Lung (tissue), 12 donors: ENCODE data around the gene AGPS. TPM values are rescaled to one million over a fixed set of nuclear protein-coding genes. Genes with fewer than 3 reads are reported as not detected.

ENCODE experiments used
- ATAC-seq: fragments of 200-7000 bp; cut with Tn5 transposase; one replicate; pipeline ENCODE4 v1.9.1; 2020; ENCODE audit warnings: moderate number of reproducible peaks; ENCODE audit not compliant: insufficient read depth, low FRiP score
- DNase-seq, 3 donors: peaks; one replicate each; pipeline ENCODE4 v3.0.0-alpha.2; 2013 to 2017
- H3K27ac ChIP-seq, 2 donors: one replicate each; pipeline ENCODE4 v1.5.1; 2013; ENCODE audit warnings: mild to moderate bottlenecking in 2 of 2, moderate library complexity in 2 of 2, control low read depth in 1 of 2, inconsistent platforms in 1 of 2, low read depth in 1 of 2, low read length in 1 of 2
- H3K27me3 ChIP-seq, 3 donors: one replicate each; pipeline ENCODE4 v1.5.1; 2013; ENCODE audit warnings: low read length in 2 of 3; ENCODE audit not compliant: control insufficient read depth in 3 of 3, insufficient read depth in 3 of 3
- H3K36me3 ChIP-seq, 4 donors: one replicate each; pipeline ENCODE4 v1.5.1; 2013; ENCODE audit warnings: low read length in 4 of 4, mild to moderate bottlenecking in 1 of 4, moderate library complexity in 1 of 4; ENCODE audit not compliant: control insufficient read depth in 4 of 4, insufficient read depth in 4 of 4
- H3K4me1 ChIP-seq, 5 donors: one replicate each; pipeline ENCODE4 v1.5.1; 2013; ENCODE audit warnings: low read length in 5 of 5, mild to moderate bottlenecking in 2 of 5, moderate library complexity in 1 of 5; ENCODE audit not compliant: control insufficient read depth in 5 of 5, insufficient read depth in 5 of 5
- H3K4me3 ChIP-seq: one replicate; pipeline ENCODE4 v1.5.1; 2013; ENCODE audit warnings: mild to moderate bottlenecking, control low read depth, moderate library complexity
- H3K9ac ChIP-seq, 2 donors: one replicate each; pipeline ENCODE4 v1.5.1; 2013; ENCODE audit warnings: low read length in 2 of 2, control low read depth in 1 of 2; ENCODE audit not compliant: insufficient read depth in 1 of 2
- H3K9me3 ChIP-seq, 4 donors: one replicate each; pipeline ENCODE4 v1.5.1; 2013; ENCODE audit warnings: low read length in 3 of 4, mild to moderate bottlenecking in 1 of 4, moderate library complexity in 1 of 4; ENCODE audit not compliant: control insufficient read depth in 4 of 4, insufficient read depth in 3 of 4
- WGBS, 2 donors: extraction: QIAGEN DNeasy Blood & Tissue Kit; methylation state at CpG; one replicate each; pipeline ENCODE4 v1.1.7; 2013; 5-methylcytosine and 5-hydroxymethylcytosine counted together
- polyA plus RNA-seq, 2 donors: library from polyadenylated mRNA; stranded (reverse); fragments of 200-250 nt; gene quantifications; one replicate each; pipeline ENCODE4 v1.2.1, GENCODE V29; 2013
- total RNA-seq, 2 donors: library from RNA; depleted of rRNA in 1 of 2; stranded (reverse); fragments of >200 nt in 1 of 2; gene quantifications; one replicate each; pipeline ENCODE4 v1.2.1, GENCODE V29; 2014 to 2021
- TF ChIP-seq, protein P1 (sequence below): IDR thresholded peaks from 2 replicates; pipeline ENCODE4 v1.5.1; 2012; ENCODE audit warnings: mild to moderate bottlenecking; ENCODE audit errors: control extremely low read depth, extremely low read depth
- donor health status: control.
- donor health status: control.
- donor health status: Bipolar disorder and iron deficiency.
- donor health status: healthy.
- donor health status: DM: yes; HTN: yes; CAD: no.

AGPS gene
- total and polyA plus RNA-seq, 4 donors = 5.2 to 43.9 (median 23.8) TPM

DNA sequence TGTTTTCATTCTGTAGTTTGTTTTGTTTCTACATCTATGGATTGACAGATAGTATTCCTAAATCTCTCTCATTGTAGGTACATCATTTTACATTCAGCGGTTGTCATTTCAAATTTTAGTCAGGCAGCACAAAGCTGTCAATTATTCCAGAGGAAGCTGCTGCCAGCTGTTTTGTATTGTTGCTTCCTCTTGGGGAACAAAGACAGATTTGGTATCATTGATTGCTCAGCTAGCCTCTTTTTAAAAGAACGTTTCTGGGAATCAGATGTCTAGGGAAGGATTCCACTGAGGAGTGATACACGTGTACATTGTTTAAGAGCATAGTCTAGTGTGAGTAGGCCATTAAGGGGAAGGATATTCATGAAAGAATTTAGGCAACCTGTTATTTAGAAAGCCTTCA, 145.8 kb downstream of the AGPS start:
- Histone ChIP-seq H3K36me3 (peaks cover 0 to 2% (median 0%) of the 10 kb centered on the region in 4 donors), H3K27ac (no peak overlapping the region), H3K4me3 (no peak overlapping the region), H3K9me3 (no peaks in the 10 kb centered on the region), H3K27me3 (no peaks in the 10 kb centered on the region), H3K4me1 (peaks cover 0 to 1% (median 0%) of the 10 kb centered on the region in 5 donors), H3K9ac (no peak overlapping the region)
- DNase-seq (no peak), ATAC-seq (no peak)
- TF ChIP-seq, protein P1, sequence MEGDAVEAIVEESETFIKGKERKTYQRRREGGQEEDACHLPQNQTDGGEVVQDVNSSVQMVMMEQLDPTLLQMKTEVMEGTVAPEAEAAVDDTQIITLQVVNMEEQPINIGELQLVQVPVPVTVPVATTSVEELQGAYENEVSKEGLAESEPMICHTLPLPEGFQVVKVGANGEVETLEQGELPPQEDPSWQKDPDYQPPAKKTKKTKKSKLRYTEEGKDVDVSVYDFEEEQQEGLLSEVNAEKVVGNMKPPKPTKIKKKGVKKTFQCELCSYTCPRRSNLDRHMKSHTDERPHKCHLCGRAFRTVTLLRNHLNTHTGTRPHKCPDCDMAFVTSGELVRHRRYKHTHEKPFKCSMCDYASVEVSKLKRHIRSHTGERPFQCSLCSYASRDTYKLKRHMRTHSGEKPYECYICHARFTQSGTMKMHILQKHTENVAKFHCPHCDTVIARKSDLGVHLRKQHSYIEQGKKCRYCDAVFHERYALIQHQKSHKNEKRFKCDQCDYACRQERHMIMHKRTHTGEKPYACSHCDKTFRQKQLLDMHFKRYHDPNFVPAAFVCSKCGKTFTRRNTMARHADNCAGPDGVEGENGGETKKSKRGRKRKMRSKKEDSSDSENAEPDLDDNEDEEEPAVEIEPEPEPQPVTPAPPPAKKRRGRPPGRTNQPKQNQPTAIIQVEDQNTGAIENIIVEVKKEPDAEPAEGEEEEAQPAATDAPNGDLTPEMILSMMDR = no peak
- 56 to 67% methylated on average over 3 of the region's 3 CpGs for WGBS, 2 donors

DNA sequence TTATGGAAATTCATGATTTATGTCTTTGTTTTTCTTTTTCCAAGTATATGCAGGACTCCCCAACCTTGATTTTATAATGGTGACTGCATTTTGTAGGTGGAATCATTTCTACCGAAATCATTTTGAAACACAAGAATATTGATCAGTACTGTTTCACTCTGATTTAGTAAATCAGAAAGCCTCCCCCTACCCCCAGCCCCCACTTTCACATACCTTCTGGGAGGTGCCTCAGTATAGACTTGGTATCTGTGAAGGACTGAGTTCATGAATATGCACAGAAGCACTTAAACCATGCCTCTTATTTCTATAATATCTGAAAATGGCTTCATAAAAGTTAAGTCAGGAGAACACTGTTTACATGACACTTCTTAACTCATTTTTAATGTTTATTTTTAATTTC, 147.7 kb downstream of the AGPS start:
- TF ChIP-seq, protein P1 = no peak
- H3K4me1 ChIP-seq = peaks cover 0 to 1% (median 0%) of the 10 kb centered on the region in 5 donors
- WGBS, 2 donors = 93 to 100% methylated on average over 1 of the region's 1 CpG
- H3K9ac ChIP-seq = no peak overlapping the region
- no peak for DNase-seq
- no peaks in the 10 kb centered on the region for H3K9me3 ChIP-seq
- no peak for ATAC-seq
- no peak overlapping the region for H3K27ac ChIP-seq
- peaks cover 0 to 2% (median under 1%) of the 10 kb centered on the region in 4 donors for H3K36me3 ChIP-seq
- H3K4me3 ChIP-seq = no peak overlapping the region
- H3K27me3 ChIP-seq = no peaks in the 10 kb centered on the region

GRCh38 chr2:177541258-177541991, 148.9 kb downstream of the AGPS start:
- TF ChIP-seq, protein P1 = no peak
- Histone ChIP-seq H3K9me3 (no peaks in the 10 kb centered on the region), H3K27ac (no peak overlapping the region), H3K27me3 (no peaks in the 10 kb centered on the region), H3K4me3 (no peak overlapping the region), H3K9ac (no peak overlapping the region), H3K36me3 (peaks cover 0 to 2% (median under 1%) of the 10 kb centered on the region in 4 donors), H3K4me1 (peaks cover 0 to 1% (median 0%) of the 10 kb centered on the region in 5 donors)
- ATAC-seq = no peak
- no peak for DNase-seq
